SK-N-SH (cell line): ENCODE measurements around the gene ROR2. TPM values are rescaled to one million over a fixed set of nuclear protein-coding genes. Genes with fewer than 3 reads are reported as not detected.

Source experiments
- CTCF ChIA-PET: fragments of 300-600, 350-600 bp; formaldehyde crosslinking; extraction: SDS; loops from one replicate; lab custom pipeline; 2021; lab: Yijun Ruan, JAX
- POLR2A ChIA-PET: fragments of 350-600 bp; sonication (Branson Sonifier 250); formaldehyde crosslinking; extraction: SDS; loops from one replicate; lab custom pipeline; 2020; ENCODE audit warnings: antibody characterized with exemption, inconsistent platforms; lab: Yijun Ruan, JAX
- DNase-seq: peaks from one replicate; pipeline ENCODE4 v3.0.0; 2012
- H2AFZ ChIP-seq: fragments of 200-600 bp; sonication (generic); 2 replicates; pipeline ENCODE4 v1.8.1; 2016; ENCODE audit warnings: antibody characterized with exemption, mild to moderate bottlenecking, low read depth
- H3F3A ChIP-seq: fragments of 200-600 bp; sonication (generic); replicated peaks from 2 replicates; pipeline ENCODE3; 2016; ENCODE audit warnings: antibody characterized with exemption, mild to moderate bottlenecking; ENCODE audit not compliant: insufficient read depth
- H3K27ac ChIP-seq, 2 experiments: fragments of 200-500 bp in 1 of 2; fragments of 200-600 bp in 1 of 2; sonication (Bioruptor generic) in 1 of 2; sonication (generic), shearing (Covaris generic) in 1 of 2; 2 replicates each; pipeline versions ENCODE4 v1.5.1 to v1.6.1; 2014 to 2016; ENCODE audit warnings: low read depth in 2 of 2, inconsistent platforms in 1 of 2, low read length in 1 of 2, mild to moderate bottlenecking in 1 of 2, mixed read lengths in 1 of 2
- H3K27me3 ChIP-seq: fragments of 200-600 bp; sonication (generic), shearing (Covaris generic); 2 replicates; pipeline ENCODE4 v1.6.1; 2016; ENCODE audit warnings: mixed run types; ENCODE audit not compliant: insufficient read depth
- H3K36me3 ChIP-seq, 2 experiments: fragments of 200-500 bp in 1 of 2; fragments of 200-600 bp in 1 of 2; sonication (Bioruptor generic) in 1 of 2; sonication (generic) in 1 of 2; replicated peaks in 1 of 2; 2 replicates each; pipeline versions ENCODE3 to v1.5.1; 2014 to 2016; ENCODE audit warnings: low read length in 1 of 2, mild to moderate bottlenecking in 1 of 2; ENCODE audit not compliant: insufficient read depth in 2 of 2, control insufficient read depth in 1 of 2
- H3K4me1 ChIP-seq, 2 experiments: fragments of 200-500 bp in 1 of 2; fragments of 200-600 bp in 1 of 2; sonication (Bioruptor generic) in 1 of 2; sonication (generic), shearing (Covaris generic) in 1 of 2; 2 replicates each; pipeline versions ENCODE4 v1.5.1 to v1.6.1; 2014 to 2016; ENCODE audit warnings: low read depth in 1 of 2, low read length in 1 of 2, mixed run types in 1 of 2; ENCODE audit not compliant: insufficient read depth in 2 of 2, control insufficient read depth in 1 of 2
- H3K4me2 ChIP-seq: fragments of 200-600 bp; sonication (generic), shearing (Covaris generic); 2 replicates; pipeline ENCODE4 v1.6.1; 2017; ENCODE audit warnings: mixed run types
- H3K4me3 ChIP-seq, 2 experiments: fragments of 200-500 bp in 1 of 2; fragments of 200-600 bp in 1 of 2; sonication (Bioruptor generic) in 1 of 2; sonication (generic), shearing (Covaris generic) in 1 of 2; 2 replicates each; pipeline versions ENCODE4 v1.5.1 to v1.8.1; 2014 to 2016; ENCODE audit warnings: low read depth in 2 of 2, inconsistent platforms in 1 of 2, low read length in 1 of 2, mild to moderate bottlenecking in 1 of 2, mixed read lengths in 1 of 2, moderate library complexity in 1 of 2
- H3K79me2 ChIP-seq: fragments of 200-600 bp; sonication (generic); 2 replicates; pipeline ENCODE4 v1.8.1; 2017; ENCODE audit warnings: mild to moderate bottlenecking; ENCODE audit not compliant: insufficient read depth
- H3K9ac ChIP-seq: fragments of 200-600 bp; sonication (generic); 2 replicates; pipeline ENCODE4 v1.6.1; 2017; ENCODE audit warnings: mixed run types
- H3K9me2 ChIP-seq: fragments of 200-600 bp; sonication (generic); 2 replicates; pipeline ENCODE4 v1.6.1; 2017; ENCODE audit warnings: mixed run types
- H3K9me3 ChIP-seq: fragments of 200-600 bp; sonication (generic); 2 replicates; pipeline ENCODE4 v1.6.1; 2017; ENCODE audit warnings: mixed run types, mild to moderate bottlenecking, moderate library complexity
- H4K20me1 ChIP-seq: fragments of 200-600 bp; sonication (generic); 2 replicates; pipeline ENCODE4 v1.6.1; 2017; ENCODE audit warnings: mild to moderate bottlenecking, mixed run types; ENCODE audit not compliant: insufficient read depth
- CHD2 ChIP-seq: fragments of 150-350 bp; IDR thresholded peaks from 2 replicates; pipeline ENCODE4 v1.6.1; 2018; ENCODE audit warnings: low read length; ENCODE audit not compliant: partially characterized antibody
- CTCF ChIP-seq: fragments of 200-600 bp; sonication (generic); IDR thresholded peaks from 2 replicates; pipeline ENCODE4 v1.6.1; 2017; ENCODE audit warnings: antibody characterized with exemption, mild to moderate bottlenecking, moderate library complexity
- ELF1 ChIP-seq: IDR thresholded peaks from 2 replicates; pipeline ENCODE4 v1.4.0; 2012
- EZH2phosphoT487 ChIP-seq: fragments of 200-600 bp; sonication (generic); IDR thresholded peaks from 2 replicates; pipeline ENCODE4 v1.6.1; 2017; ENCODE audit warnings: low read depth, mixed run types, mild to moderate bottlenecking, antibody characterized with exemption, moderate library complexity, borderline replicate concordance
- GATA2 ChIP-seq: sonication (generic); formaldehyde crosslinking; IDR thresholded peaks from 2 replicates; pipeline ENCODE4 v1.5.0; 2020; ENCODE audit warnings: mild to moderate bottlenecking, missing genetic modification reagents
- JUND ChIP-seq: IDR thresholded peaks from 2 replicates; pipeline ENCODE4 v1.4.0; 2012
- MEF2A ChIP-seq: IDR thresholded peaks from 2 replicates; pipeline ENCODE4 v1.4.0; 2012; ENCODE audit warnings: low read depth, borderline replicate concordance
- NRF1 ChIP-seq: IDR thresholded peaks from 2 replicates; pipeline ENCODE4 v1.6.1; 2012; ENCODE audit warnings: low read depth, mild to moderate bottlenecking, low read length
- PBX3 ChIP-seq: IDR thresholded peaks from 2 replicates; pipeline ENCODE4; 2012
- RAD21 ChIP-seq: IDR thresholded peaks from 2 replicates; pipeline ENCODE4 v1.6.1; 2012; ENCODE audit warnings: mild to moderate bottlenecking, low read length
- RFX5 ChIP-seq: IDR thresholded peaks from 2 replicates; pipeline ENCODE4 v1.6.1; 2012; ENCODE audit warnings: mild to moderate bottlenecking, improper control_type of control experiment, low read length
- RXRA ChIP-seq: IDR thresholded peaks from 2 replicates; pipeline ENCODE4 v1.4.0; 2012; ENCODE audit warnings: low read depth, mild to moderate bottlenecking, borderline replicate concordance
- SMC3 ChIP-seq: IDR thresholded peaks from 2 replicates; pipeline ENCODE4 v1.6.1; 2012; ENCODE audit warnings: low read depth, low read length, improper control_type of control experiment
- ZBTB33 ChIP-seq: IDR thresholded peaks from 2 replicates; pipeline ENCODE4 v1.4.0; 2012; ENCODE audit warnings: low read depth, borderline replicate concordance
- WGBS: methylation state at CpG from one replicate; pipeline ENCODE4 v1.1.6; 2017; ENCODE audit warnings: low lambda C conversion rate; 5-methylcytosine and 5-hydroxymethylcytosine counted together
- polyA plus RNA-seq, 3 experiments: library from polyadenylated mRNA; depleted of rRNA; stranded (reverse); fragments of >200 nt; gene quantifications; 2 replicates each; pipeline ENCODE4 v1.2.3, GENCODE V29; 2012
- TF ChIP-seq, protein P1 (sequence below): IDR thresholded peaks from 2 replicates; pipeline ENCODE4 v1.4.0; 2012; ENCODE audit warnings: low read depth
- TF ChIP-seq, protein P2 (sequence below): IDR thresholded peaks from 2 replicates; pipeline ENCODE4 v1.6.1; 2012; ENCODE audit warnings: mild to moderate bottlenecking, low read depth, low read length, moderate library complexity

The ROR2 gene
- polyA plus RNA-seq, 1 of the 3 experiments (the other 2 are of a cell fraction): 0.43 TPM

- DNase-seq: no peak
- Histone ChIP-seq H3K4me2 (no peak overlapping the region), H3K27ac (no peak overlapping the region), H3K4me3 (no peak overlapping the region), H3K4me1 (no peaks in the 10 kb centered on the region), H3K36me3 (no peaks in the 10 kb centered on the region), H3K27me3 (no peaks in the 10 kb centered on the region), H3K9ac (no peak overlapping the region), H2AFZ (no peak overlapping the region), H3K9me2 (no peaks in the 10 kb centered on the region), H3K79me2 (no peaks in the 10 kb centered on the region), H4K20me1 (no peaks in the 10 kb centered on the region), H3K9me3 (no peaks in the 10 kb centered on the region), H3F3A (no peaks in the 10 kb centered on the region)
- WGBS: 23% methylated on average over 1 of the region's 1 CpG
- TF ChIP-seq EZH2phosphoT487 (no peak), RAD21 (no peak), RXRA (no peak), RFX5 (no peak), MEF2A (no peak), CTCF (no peak), ZBTB33 (no peak), SMC3 (no peak), CHD2 (no peak), NRF1 (no peak), PBX3 (no peak), GATA2 (CRISPR knock-in tag) (no peak), JUND (no peak), ELF1 (no peak)
- TF ChIP-seq, protein P1, sequence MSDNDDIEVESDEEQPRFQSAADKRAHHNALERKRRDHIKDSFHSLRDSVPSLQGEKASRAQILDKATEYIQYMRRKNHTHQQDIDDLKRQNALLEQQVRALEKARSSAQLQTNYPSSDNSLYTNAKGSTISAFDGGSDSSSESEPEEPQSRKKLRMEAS: no peak
- TF ChIP-seq, protein P2, sequence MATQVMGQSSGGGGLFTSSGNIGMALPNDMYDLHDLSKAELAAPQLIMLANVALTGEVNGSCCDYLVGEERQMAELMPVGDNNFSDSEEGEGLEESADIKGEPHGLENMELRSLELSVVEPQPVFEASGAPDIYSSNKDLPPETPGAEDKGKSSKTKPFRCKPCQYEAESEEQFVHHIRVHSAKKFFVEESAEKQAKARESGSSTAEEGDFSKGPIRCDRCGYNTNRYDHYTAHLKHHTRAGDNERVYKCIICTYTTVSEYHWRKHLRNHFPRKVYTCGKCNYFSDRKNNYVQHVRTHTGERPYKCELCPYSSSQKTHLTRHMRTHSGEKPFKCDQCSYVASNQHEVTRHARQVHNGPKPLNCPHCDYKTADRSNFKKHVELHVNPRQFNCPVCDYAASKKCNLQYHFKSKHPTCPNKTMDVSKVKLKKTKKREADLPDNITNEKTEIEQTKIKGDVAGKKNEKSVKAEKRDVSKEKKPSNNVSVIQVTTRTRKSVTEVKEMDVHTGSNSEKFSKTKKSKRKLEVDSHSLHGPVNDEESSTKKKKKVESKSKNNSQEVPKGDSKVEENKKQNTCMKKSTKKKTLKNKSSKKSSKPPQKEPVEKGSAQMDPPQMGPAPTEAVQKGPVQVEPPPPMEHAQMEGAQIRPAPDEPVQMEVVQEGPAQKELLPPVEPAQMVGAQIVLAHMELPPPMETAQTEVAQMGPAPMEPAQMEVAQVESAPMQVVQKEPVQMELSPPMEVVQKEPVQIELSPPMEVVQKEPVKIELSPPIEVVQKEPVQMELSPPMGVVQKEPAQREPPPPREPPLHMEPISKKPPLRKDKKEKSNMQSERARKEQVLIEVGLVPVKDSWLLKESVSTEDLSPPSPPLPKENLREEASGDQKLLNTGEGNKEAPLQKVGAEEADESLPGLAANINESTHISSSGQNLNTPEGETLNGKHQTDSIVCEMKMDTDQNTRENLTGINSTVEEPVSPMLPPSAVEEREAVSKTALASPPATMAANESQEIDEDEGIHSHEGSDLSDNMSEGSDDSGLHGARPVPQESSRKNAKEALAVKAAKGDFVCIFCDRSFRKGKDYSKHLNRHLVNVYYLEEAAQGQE: no peak
- ChIA-PET CTCF (interaction anchor here (1.5 to 20.1 kb wide), 3 partner anchors 10 to 192 kb away, joined by 3 to 495 read pairs (median 35); partner anchors contain the start of gene ROR2), POLR2A (no interaction called here)
Observed at GRCh38 chr9:91960367-91960766, 10.3 kb upstream of the ROR2 start.
